ENCODE measurements around the gene CCDC30. TPM values are rescaled to one million over a fixed set of nuclear protein-coding genes. Genes with fewer than 3 reads are reported as not detected.
A peak's percentile ranks its signal among the peaks of the same experiment; 100 is the strongest.
"Not testable (repeated sequence)": the region's sequence is repeated elsewhere in the genome, so short reads cannot be mapped to it uniquely, and the experiment has no call there.

CCDC30 gene
- total RNA-seq, 2 experiments from 2014 or later: 1.4 to 2.1 TPM

- H3K9me3 Mint-ChIP-seq: no peaks in the 10 kb centered on the region
- no peaks in the 10 kb centered on the region for H3K36me3 Mint-ChIP-seq (ENCODE audit: low read depth)
- no peak overlapping the region for H3K27ac Mint-ChIP-seq
- no peak overlapping the region for H3K4me3 Mint-ChIP-seq
- CTCF ChIA-PET: no interaction called here
- intact Hi-C loops (cut with micrococcal nuclease): no loop called here
- H3K27me3 Mint-ChIP-seq (ENCODE audit: low read depth): no peaks in the 10 kb centered on the region
- DNase-seq: no peak
- H3K4me1 Mint-ChIP-seq (ENCODE audit: low read depth): no peaks in the 10 kb centered on the region
Observed at GRCh38 chr1:42620307-42620706, 157.2 kb downstream of the CCDC30 start.

- DNase-seq; intact Hi-C loops (cut with micrococcal nuclease); H3K4me3 Mint-ChIP-seq; H3K9me3 Mint-ChIP-seq; H3K36me3 Mint-ChIP-seq (ENCODE audit: low read depth); H3K27me3 Mint-ChIP-seq (ENCODE audit: low read depth); H3K4me1 Mint-ChIP-seq (ENCODE audit: low read depth); H3K27ac Mint-ChIP-seq: not testable (repeated sequence)
- CTCF ChIA-PET: interaction anchor here (0.6 kb wide), 1 partner anchor 30 kb away, joined by 3 read pairs; no protein-coding TSS in a partner anchor
Observed at GRCh38 chr1:42621180-42621579, 158.1 kb downstream of the CCDC30 start.

GRCh38 chr1:42627205-42627604 lies 164.1 kb downstream of the CCDC30 start:
- intact Hi-C loops (cut with micrococcal nuclease); H3K9me3 Mint-ChIP-seq; H3K4me1 Mint-ChIP-seq (ENCODE audit: low read depth); H3K27ac Mint-ChIP-seq; H3K36me3 Mint-ChIP-seq (ENCODE audit: low read depth); H3K4me3 Mint-ChIP-seq; H3K27me3 Mint-ChIP-seq (ENCODE audit: low read depth); DNase-seq; CTCF ChIA-PET: not testable (repeated sequence)

GRCh38 chr1:42639116-42639515 lies 176.0 kb downstream of the CCDC30 start:
- no peak overlapping the region for H3K27ac Mint-ChIP-seq
- DNase-seq: no peak
- no peaks in the 10 kb centered on the region for H3K27me3 Mint-ChIP-seq (ENCODE audit: low read depth)
- intact Hi-C loops (cut with micrococcal nuclease): no loop called here
- CTCF ChIA-PET: no interaction called here
- no peaks in the 10 kb centered on the region for H3K36me3 Mint-ChIP-seq (ENCODE audit: low read depth)
- no peaks in the 10 kb centered on the region for H3K4me1 Mint-ChIP-seq (ENCODE audit: low read depth)
- H3K4me3 Mint-ChIP-seq: no peak overlapping the region
- H3K9me3 Mint-ChIP-seq: no peaks in the 10 kb centered on the region

- peaks cover 6% of the 10 kb centered on the region for H3K36me3 Mint-ChIP-seq (ENCODE audit: low read depth)
- CTCF ChIA-PET: no interaction called here
- H3K27ac Mint-ChIP-seq: no peak overlapping the region
- H3K4me3 Mint-ChIP-seq: no peak overlapping the region
- intact Hi-C loops (cut with micrococcal nuclease): loop anchor here (10.0 kb wide), 1 partner anchor 71 kb away; no protein-coding TSS in a partner anchor
- DNase-seq: no peak
- H3K4me1 Mint-ChIP-seq (ENCODE audit: low read depth): no peaks in the 10 kb centered on the region
- H3K9me3 Mint-ChIP-seq: peaks cover 9% of the 10 kb centered on the region
- H3K27me3 Mint-ChIP-seq (ENCODE audit: low read depth): no peaks in the 10 kb centered on the region
Observed at GRCh38 chr1:42646056-42646455, 183.0 kb downstream of the CCDC30 start.

DNA sequence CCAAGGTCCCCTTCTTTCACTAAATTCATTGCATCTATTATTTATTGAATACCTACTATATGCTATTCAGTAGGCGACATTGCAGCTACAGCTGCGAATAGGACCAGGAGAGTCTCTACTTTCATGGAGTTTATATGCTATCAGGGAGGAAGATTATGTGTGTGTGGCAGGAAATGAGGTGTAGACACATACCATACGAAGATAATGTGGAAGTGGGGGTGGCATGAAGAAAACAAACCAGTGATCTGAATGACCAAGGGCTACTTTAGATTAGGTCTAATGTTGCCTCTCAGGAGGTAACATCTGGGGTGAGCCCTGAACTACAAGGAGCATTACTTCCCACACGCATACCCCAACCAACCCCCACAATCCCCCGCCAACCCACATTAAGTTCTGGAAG lies 194.1 kb downstream of the CCDC30 start:
- Mint-ChIP-seq H3K27me3 (ENCODE audit: low read depth) (no peaks in the 10 kb centered on the region), H3K36me3 (ENCODE audit: low read depth) (peaks cover 22% of the 10 kb centered on the region), H3K4me1 (ENCODE audit: low read depth) (peaks cover 36% of the 10 kb centered on the region), H3K4me3 (peak overlapping the region; percentile 98), H3K27ac (peak overlapping the region; percentile 80), H3K9me3 (no peaks in the 10 kb centered on the region)
- intact Hi-C loops (cut with micrococcal nuclease): no loop called here
- CTCF ChIA-PET: interaction anchor here (0.6 kb wide), 1 partner anchor 479 kb away, joined by 3 read pairs; no protein-coding TSS in a partner anchor
- DNase-seq: no peak

- intact Hi-C loops (cut with micrococcal nuclease): loop anchor here (1.0 to 2.0 kb wide), 3 partner anchors 24 to 189 kb away; partner anchors contain the start of genes C1orf50, P3H1, YBX1 and ZNF691
- CTCF ChIA-PET: interaction anchor here (0.8 to 1.0 kb wide), 2 partner anchors 83 to 108 kb away, joined by 3 to 4 read pairs; partner anchors contain the start of genes C1orf50 and P3H1
- Mint-ChIP-seq H3K4me1 (ENCODE audit: low read depth) (peaks cover 36% of the 10 kb centered on the region), H3K27me3 (ENCODE audit: low read depth) (no peaks in the 10 kb centered on the region), H3K4me3 (peak within 1 kb of the TSS; percentile 98), H3K27ac (peak within 1 kb of the TSS; percentile 94), H3K36me3 (ENCODE audit: low read depth) (peaks cover 22% of the 10 kb centered on the region), H3K9me3 (no peaks in the 10 kb centered on the region)
- DNase-seq: peak; percentile 97
Observed at GRCh38 chr1:42657981-42658876, 195.1 kb downstream of the CCDC30 start, which contains the start of gene PPIH. Gene PPIH (plus strand): TSS chr1:42658423. CDS start chr1:42658447, 24 bp downstream.

- Mint-ChIP-seq H3K4me3 (peak overlapping the region; percentile 98), H3K9me3 (no peaks in the 10 kb centered on the region), H3K27ac (peak overlapping the region; percentile 94), H3K27me3 (ENCODE audit: low read depth) (no peaks in the 10 kb centered on the region), H3K4me1 (ENCODE audit: low read depth) (peaks cover 36% of the 10 kb centered on the region), H3K36me3 (ENCODE audit: low read depth) (peaks cover 25% of the 10 kb centered on the region)
- CTCF ChIA-PET: no interaction called here
- intact Hi-C loops (cut with micrococcal nuclease): loop anchor here (1.0 to 2.0 kb wide), 3 partner anchors 23 to 188 kb away; partner anchors contain the start of genes C1orf50, P3H1, YBX1 and ZNF691
- no peak for DNase-seq
Observed at GRCh38 chr1:42658877-42659337, 195.8 kb downstream of the CCDC30 start.

DNA sequence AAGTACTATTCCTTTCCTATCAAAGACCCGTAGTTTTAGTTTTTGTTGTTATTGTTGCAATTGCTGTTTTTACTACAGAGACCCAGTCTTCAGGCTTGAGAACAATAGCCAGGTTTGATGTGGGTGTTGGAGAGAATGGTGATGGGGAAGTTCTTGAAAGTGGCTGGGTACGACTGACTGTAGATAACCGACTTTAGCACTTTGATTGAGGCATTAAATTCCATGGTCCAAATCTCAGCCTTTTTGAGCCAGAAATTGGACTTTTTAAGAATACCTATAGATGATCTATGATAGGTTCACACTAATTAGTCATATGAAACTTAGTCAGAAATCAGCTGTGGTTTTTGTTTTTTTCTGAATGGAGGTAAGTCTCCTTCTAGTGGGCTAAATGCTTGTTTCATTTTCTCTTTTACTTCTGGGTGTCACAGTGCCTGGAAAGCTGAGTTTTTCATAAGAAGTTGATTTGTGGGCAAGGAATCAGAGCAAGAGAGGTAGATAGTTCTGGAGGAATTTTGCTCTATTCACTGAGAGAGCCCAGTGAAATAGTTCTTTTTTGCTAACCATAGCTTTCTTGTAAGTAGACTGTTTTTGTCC lies 197.9 kb downstream of the CCDC30 start:
- H3K4me3 Mint-ChIP-seq: peak overlapping the region; percentile 16
- H3K27ac Mint-ChIP-seq: peak overlapping the region; percentile 66
- no peaks in the 10 kb centered on the region for H3K27me3 Mint-ChIP-seq (ENCODE audit: low read depth)
- peaks cover 36% of the 10 kb centered on the region for H3K4me1 Mint-ChIP-seq (ENCODE audit: low read depth)
- no peaks in the 10 kb centered on the region for H3K9me3 Mint-ChIP-seq
- peaks cover 30% of the 10 kb centered on the region for H3K36me3 Mint-ChIP-seq (ENCODE audit: low read depth)
- no peak for DNase-seq
- CTCF ChIA-PET: interaction anchor here (1.4 kb wide), 1 partner anchor 10 kb away, joined by 4 read pairs; no protein-coding TSS in a partner anchor
- intact Hi-C loops (cut with micrococcal nuclease): loop anchor here (1.0 kb wide), 2 partner anchors 156 to 204 kb away; partner anchors contain the start of genes ERMAP and SVBP

GRCh38 chr1:42669936-42670335 lies 206.8 kb downstream of the CCDC30 start:
- Mint-ChIP-seq H3K4me3 (no peak overlapping the region), H3K36me3 (ENCODE audit: low read depth) (peaks cover 32% of the 10 kb centered on the region), H3K27me3 (ENCODE audit: low read depth) (no peaks in the 10 kb centered on the region), H3K9me3 (no peaks in the 10 kb centered on the region), H3K27ac (no peak overlapping the region), H3K4me1 (ENCODE audit: low read depth) (no peaks in the 10 kb centered on the region)
- CTCF ChIA-PET: interaction anchor here (0.6 kb wide), 1 partner anchor 109 kb away, joined by 3 read pairs; no protein-coding TSS in a partner anchor
- DNase-seq: no peak
- intact Hi-C loops (cut with micrococcal nuclease): no loop called here

DNA sequence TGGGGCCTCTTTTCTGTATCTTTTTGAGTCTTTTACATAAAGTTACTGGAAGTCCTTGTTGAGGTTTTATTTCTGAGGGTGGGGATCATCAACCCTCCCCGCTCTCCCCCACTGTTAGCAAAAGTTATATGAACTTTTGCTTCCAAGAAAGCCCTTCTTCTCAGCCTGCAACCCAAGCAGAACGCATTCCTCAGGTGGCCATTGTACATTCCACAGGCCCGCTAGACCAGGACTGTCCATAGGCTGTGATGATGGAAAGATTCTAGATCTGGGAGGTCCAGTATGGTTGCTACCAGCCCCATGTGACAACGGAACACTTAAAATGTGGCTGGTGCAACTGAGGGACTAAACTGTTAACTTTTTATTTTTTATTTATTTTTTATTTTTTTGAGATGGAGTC lies 207.3 kb downstream of the CCDC30 start:
- CTCF ChIA-PET: no interaction called here
- Mint-ChIP-seq H3K27ac (no peak overlapping the region), H3K36me3 (ENCODE audit: low read depth) (peaks cover 32% of the 10 kb centered on the region), H3K4me3 (no peak overlapping the region), H3K27me3 (ENCODE audit: low read depth) (no peaks in the 10 kb centered on the region), H3K9me3 (no peaks in the 10 kb centered on the region), H3K4me1 (ENCODE audit: low read depth) (no peaks in the 10 kb centered on the region)
- no peak for DNase-seq
- intact Hi-C loops (cut with micrococcal nuclease): no loop called here

GRCh38 chr1:42674214-42674613 lies 211.1 kb downstream of the CCDC30 start:
- Mint-ChIP-seq H3K4me1 (ENCODE audit: low read depth) (no peaks in the 10 kb centered on the region), H3K36me3 (ENCODE audit: low read depth) (peaks cover 15% of the 10 kb centered on the region), H3K9me3 (no peaks in the 10 kb centered on the region), H3K4me3 (no peak overlapping the region), H3K27ac (no peak overlapping the region), H3K27me3 (ENCODE audit: low read depth) (no peaks in the 10 kb centered on the region)
- CTCF ChIA-PET: no interaction called here
- intact Hi-C loops (cut with micrococcal nuclease): no loop called here
- DNase-seq: no peak
